Neural cell (in vitro differentiated cells): ENCODE data around the gene C19orf85.

Source experiments
- CTCF ChIP-seq: fragments of 450-650 bp; IDR thresholded peaks from 2 replicates; pipeline ENCODE4 v1.5.1; 2014; ENCODE audit warnings: antibody characterized with exemption, mild to moderate bottlenecking, moderate library complexity; ENCODE audit not compliant: poor library complexity, severe bottlenecking
- EP300 ChIP-seq: fragments of 450-650 bp; conservative IDR thresholded peaks from 2 replicates; pipeline ENCODE4 v1.6.1; 2014; ENCODE audit warnings: antibody characterized with exemption, mild to moderate bottlenecking, moderate library complexity; ENCODE audit not compliant: poor library complexity, severe bottlenecking
- EZH2 ChIP-seq: fragments of 200-600, 300-800 bp; shearing (Covaris generic), sonication (generic); IDR thresholded peaks from 2 replicates; pipeline ENCODE4 v1.6.1; 2014; ENCODE audit warnings: antibody characterized with exemption, low read length, borderline replicate concordance, mild to moderate bottlenecking; ENCODE audit not compliant: insufficient read depth, poor library complexity, severe bottlenecking
- POLR2AphosphoS5 ChIP-seq: IDR thresholded peaks from 2 replicates; pipeline ENCODE4 v1.6.1; 2012
- RAD21 ChIP-seq: fragments of 450-650 bp; conservative IDR thresholded peaks from 2 replicates; pipeline ENCODE4 v1.6.1; 2014; ENCODE audit warnings: antibody characterized with exemption, mild to moderate bottlenecking, moderate library complexity
- REST ChIP-seq: IDR thresholded peaks from 2 replicates; pipeline ENCODE4 v1.6.1; 2012; ENCODE audit warnings: borderline replicate concordance
- SMC3 ChIP-seq: fragments of 450-650 bp; conservative IDR thresholded peaks from 2 replicates; pipeline ENCODE4 v1.6.1; 2014; ENCODE audit warnings: antibody characterized with exemption, mild to moderate bottlenecking, moderate library complexity; ENCODE audit not compliant: poor library complexity
- TAF1 ChIP-seq: IDR thresholded peaks from 2 replicates; pipeline ENCODE4 v1.6.1; 2012; ENCODE audit warnings: low read depth

DNA sequence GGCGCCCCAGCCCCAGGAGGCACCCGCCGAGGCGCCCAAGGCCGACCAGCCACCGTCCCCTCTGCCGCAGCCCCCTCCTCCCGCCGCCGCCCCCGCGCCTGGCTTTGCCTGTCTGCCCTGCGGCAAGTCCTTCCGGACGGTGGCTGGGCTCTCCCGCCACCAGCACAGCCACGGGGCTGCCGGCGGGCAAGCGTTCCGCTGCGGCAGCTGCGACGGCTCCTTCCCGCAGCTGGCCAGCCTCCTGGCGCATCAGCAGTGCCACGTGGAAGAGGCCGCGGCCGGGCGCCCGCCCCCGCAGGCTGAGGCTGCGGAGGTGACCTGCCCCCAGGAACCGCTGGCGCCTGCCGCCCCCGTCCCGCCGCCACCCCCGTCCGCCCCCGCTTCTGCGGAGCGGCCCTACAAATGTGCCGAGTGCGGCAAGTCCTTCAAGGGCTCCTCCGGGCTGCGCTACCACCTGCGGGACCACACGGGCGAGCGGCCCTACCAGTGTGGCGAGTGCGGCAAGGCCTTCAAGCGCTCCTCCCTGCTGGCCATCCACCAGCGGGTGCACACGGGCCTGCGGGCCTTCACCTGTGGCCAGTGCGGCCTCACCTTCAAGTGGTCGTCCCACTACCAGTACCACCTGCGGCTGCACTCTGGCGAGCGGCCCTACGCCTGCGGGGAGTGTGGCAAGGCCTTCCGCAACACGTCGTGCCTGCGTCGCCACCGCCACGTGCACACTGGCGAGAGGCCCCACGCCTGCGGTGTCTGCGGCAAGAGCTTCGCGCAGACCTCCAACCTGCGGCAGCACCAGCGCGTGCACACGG lies 17.8 kb upstream of the C19orf85 start:
- TF ChIP-seq RAD21 (no peak), CTCF (no peak), EZH2 (no peak), POLR2AphosphoS5 (no peak), REST (no peak), TAF1 (no peak), SMC3 (no peak), EP300 (no peak)
